HepG2 (cell line): ENCODE data around the gene RPS6KA5. TPM values are rescaled to one million over a fixed set of nuclear protein-coding genes. Genes with fewer than 3 reads are reported as not detected.

ENCODE experiments used
- ATAC-seq: fragments of 200-7000 bp; cut with Tn5 transposase; 3 replicates; pipeline ENCODE4 v1.9.1; 2020; ENCODE audit warnings: mild to moderate bottlenecking, moderate library complexity
- BruUV-seq: library from RNA; stranded (reverse); fragments of 400-500 nt; replicated peaks from 2 replicates; lab custom pipeline; 2021; lab: Mats Ljungman, UMichigan
- CTCF ChIA-PET: fragments of 300-600 bp; formaldehyde crosslinking; extraction: SDS; loops from one replicate; lab custom pipeline; 2021; ENCODE audit warnings: low total read pairs, inconsistent platforms, low intra/inter-chr PET ratio; lab: Yijun Ruan, JAX
- POLR2A ChIA-PET: fragments of 350-600 bp; sonication (Branson Sonifier 250); formaldehyde crosslinking; loops from one replicate; lab custom pipeline; 2020; ENCODE audit warnings: antibody characterized with exemption, inconsistent platforms; lab: Yijun Ruan, JAX
- DNase-seq: peaks from one replicate; pipeline ENCODE4 v3.0.0-alpha.2; 2015; ENCODE audit warnings: low spot score
- FAIRE-seq: peaks from 3 replicates; lab custom pipeline; 2011; peaks lifted over from hg19 to GRCh38; lab: Jason Lieb, UNC
- H2AFZ ChIP-seq: one replicate; pipeline ENCODE4 v1.6.1; 2011; ENCODE audit warnings: low read length, inconsistent platforms
- H3K27ac ChIP-seq: fragments of 300-600 bp; 3 replicates; pipeline ENCODE4 v1.8.0; 2011; ENCODE audit warnings: mixed run types, mild to moderate bottlenecking, mixed read lengths, low read length, inconsistent platforms; ENCODE audit not compliant: insufficient read depth; ENCODE audit errors: extremely low read length
- H3K27me3 ChIP-seq, 2 experiments: fragments of 200-600 bp in 1 of 2; 2 replicates in 1 of 2; 3 replicates in 1 of 2; pipeline versions ENCODE4 v1.6.0 to v1.8.0; 2011; ENCODE audit warnings: low read length in 2 of 2, mild to moderate bottlenecking in 2 of 2, moderate library complexity in 2 of 2, inconsistent platforms in 1 of 2; ENCODE audit not compliant: insufficient read depth in 2 of 2, control insufficient read depth in 1 of 2
- H3K36me3 ChIP-seq, 2 experiments: fragments of 200-600 bp in 1 of 2; replicated peaks in 1 of 2; 2 replicates in 1 of 2; 3 replicates in 1 of 2; pipeline versions ENCODE4 v1.5.1 to v1.8.0; 2011; ENCODE audit warnings: low read length in 2 of 2, inconsistent platforms in 1 of 2; ENCODE audit not compliant: insufficient read depth in 2 of 2, control insufficient read depth in 1 of 2
- H3K4me1 ChIP-seq: 2 replicates; pipeline ENCODE4 v1.5.1; 2012; ENCODE audit warnings: low read length, inconsistent platforms; ENCODE audit not compliant: insufficient read depth
- H3K4me2 ChIP-seq: 2 replicates; pipeline ENCODE4 v1.6.0; 2011; ENCODE audit warnings: low read depth, low read length, inconsistent platforms
- H3K4me3 ChIP-seq, 3 experiments: fragments of 200-600 bp in 1 of 3; sonication (generic), shearing (Covaris generic) in 1 of 3; replicated peaks in 1 of 3; 2 replicates each; pipeline ENCODE4 v1.5.1; 2011 to 2016; ENCODE audit warnings: low read length in 3 of 3, inconsistent platforms in 2 of 3, low read depth in 2 of 3, mild to moderate bottlenecking in 2 of 3, control low read depth in 1 of 3, mixed read lengths in 1 of 3; ENCODE audit not compliant: insufficient read depth in 1 of 3
- H3K79me2 ChIP-seq: one replicate; pipeline ENCODE4 v1.6.1; 2011; ENCODE audit warnings: low read length, inconsistent platforms; ENCODE audit not compliant: insufficient read depth
- H3K9ac ChIP-seq: 2 replicates; pipeline ENCODE4 v1.6.0; 2011; ENCODE audit warnings: mild to moderate bottlenecking, low read depth, low read length, inconsistent platforms; ENCODE audit not compliant: insufficient read depth
- H3K9me3 ChIP-seq: 2 replicates; pipeline ENCODE4 v1.5.1; 2012; ENCODE audit warnings: mild to moderate bottlenecking, low read length
- H4K20me1 ChIP-seq: 2 replicates; pipeline ENCODE4 v1.6.0; 2011; ENCODE audit warnings: inconsistent platforms, mild to moderate bottlenecking, low read length, moderate library complexity; ENCODE audit not compliant: insufficient read depth
- EP300 ChIP-seq, 3 experiments: sonication (generic) in 1 of 3; formaldehyde crosslinking in 1 of 3; IDR thresholded peaks; 2 replicates each; pipeline versions ENCODE4 v1.5.1 to v1.6.1; 2011 to 2020; ENCODE audit warnings: low read depth in 2 of 3, low read length in 2 of 3, borderline replicate concordance in 1 of 3, improper control_type of control experiment in 1 of 3, mild to moderate bottlenecking in 1 of 3, missing genetic modification reagents in 1 of 3, moderate library complexity in 1 of 3
- KLF11 ChIP-seq: IDR thresholded peaks from 2 replicates; pipeline ENCODE4 v1.6.1; 2016; ENCODE audit warnings: missing compliant biosample characterization
- NCOA5 ChIP-seq: sonication (generic); formaldehyde crosslinking; IDR thresholded peaks from 2 replicates; pipeline ENCODE4 v1.4.0; 2020; ENCODE audit warnings: missing genetic modification reagents
- NFAT5 ChIP-seq: sonication (generic); formaldehyde crosslinking; IDR thresholded peaks from 2 replicates; pipeline ENCODE4 v1.4.0; 2020; ENCODE audit warnings: missing genetic modification reagents
- SOX13 ChIP-seq, 3 experiments: fragments of 450-650 bp in 1 of 3; sonication (generic) in 1 of 3; formaldehyde crosslinking in 1 of 3; IDR thresholded peaks in 2 of 3; conservative IDR thresholded peaks in 1 of 3; 2 replicates each; pipeline versions ENCODE4 v1.5.0 to v1.6.1; 2016 to 2020; ENCODE audit warnings: antibody characterized with exemption in 1 of 3, mild to moderate bottlenecking in 1 of 3, missing compliant biosample characterization in 1 of 3, missing genetic modification reagents in 1 of 3, moderate library complexity in 1 of 3
- SOX5 ChIP-seq: IDR thresholded peaks from 2 replicates; pipeline ENCODE4 v1.6.1; 2016; ENCODE audit warnings: borderline replicate concordance
- ZNF17 ChIP-seq: sonication (generic); formaldehyde crosslinking; IDR thresholded peaks from 2 replicates; pipeline ENCODE4 v1.5.0; 2020; ENCODE audit warnings: mild to moderate bottlenecking, missing genetic modification reagents
- ZNF296 ChIP-seq: sonication (generic); formaldehyde crosslinking; conservative IDR thresholded peaks from 2 replicates; pipeline ENCODE4 v1.5.0; 2020; ENCODE audit warnings: mild to moderate bottlenecking, missing genetic modification reagents
- ZNF598 ChIP-seq: sonication (generic); formaldehyde crosslinking; IDR thresholded peaks from 2 replicates; pipeline ENCODE4 v1.5.1; 2020; ENCODE audit warnings: mild to moderate bottlenecking, missing genetic modification reagents, borderline replicate concordance
- ZNF720 ChIP-seq: sonication (generic); formaldehyde crosslinking; IDR thresholded peaks from 2 replicates; pipeline ENCODE4 v1.4.0; 2020; ENCODE audit warnings: missing genetic modification reagents
- ZNF850 ChIP-seq: sonication (generic); formaldehyde crosslinking; conservative IDR thresholded peaks from 2 replicates; pipeline ENCODE4 v1.9.0; 2021; ENCODE audit warnings: mild to moderate bottlenecking, missing genetic modification reagents
- ZSCAN9 ChIP-seq: IDR thresholded peaks from 2 replicates; pipeline ENCODE4 v1.6.1; 2016; ENCODE audit warnings: borderline replicate concordance
- WGBS: methylation state at CpG from one replicate; pipeline ENCODE4 v1.1.6; 2017; ENCODE audit warnings: low lambda C conversion rate; 5-methylcytosine and 5-hydroxymethylcytosine counted together
- in situ Hi-C: cut with HindIII; loops from 2 replicates; pipeline ENCODE4 v1.10.0; 2017; ENCODE audit warnings: low pct_unique_long_range_greater_than_20kb; ENCODE audit not compliant: extremely low pct_ligation_motif_present
- intact Hi-C: fragments of 100-400 bp; cut with micrococcal nuclease; formaldehyde crosslinking; loops from one replicate; pipeline ENCODE4 v1.10.0; 2022; ENCODE audit not compliant: unreplicated experiment
- polyA plus RNA-seq, 8 experiments: library from polyadenylated mRNA; depleted of rRNA in 3 of 8; stranded (reverse) in 7 of 8; unstranded in 1 of 8; fragments of >200 nt; fragmentation: Illumina TruSeq in 4 of 8; extraction: Trizol in 4 of 8; gene quantifications; 2 replicates each; pipeline versions ENCODE4 v1.2.1 to v1.2.3, GENCODE V29; 2011 to 2016; ENCODE audit warnings: low read depth in 4 of 8, missing spikeins in 1 of 8, mixed read lengths in 1 of 8; ENCODE audit not compliant: insufficient read depth in 1 of 8
- total RNA-seq, 5 experiments: library from RNA; depleted of rRNA; stranded (reverse); fragments of >200 nt; fragmentation: Illumina TruSeq; extraction: Trizol; gene quantifications; 2 replicates each; pipeline ENCODE4 v1.2.3, GENCODE V29; 2016; ENCODE audit warnings: low read depth in 1 of 5

Gene RPS6KA5
- total and polyA plus RNA-seq, 2 of the 13 experiments (the other 11 are each of a cell fraction or from before 2014, with no cell fraction given) = 0.50 to 0.58 TPM

GRCh38 chr14:91090743-91091142 is 30.3 kb upstream of the RPS6KA5 start (continued):
- TF ChIP-seq NFAT5 (CRISPR knock-in tag) = no peak
- TF ChIP-seq ZNF17 (CRISPR knock-in tag) = no peak
- TF ChIP-seq SOX5 = no peak

GRCh38 chr14:91089958-91090535 is 29.6 kb upstream of the RPS6KA5 start:
- FAIRE-seq = no peak
- no peaks in the 10 kb centered on the region for H3K36me3 ChIP-seq
- H3K4me2 ChIP-seq = no peak overlapping the region
- no peak overlapping the region for H3K9ac ChIP-seq
- ATAC-seq = no peak
- CTCF ChIA-PET = no interaction called here
- H3K79me2 ChIP-seq = no peaks in the 10 kb centered on the region
- no peak overlapping the region for H2AFZ ChIP-seq
- intact Hi-C loops = no loop called here
- no peak overlapping the region for H3K4me3 ChIP-seq
- no peaks in the 10 kb centered on the region for H3K4me1 ChIP-seq
- H3K27ac ChIP-seq = no peak overlapping the region
- POLR2A ChIA-PET = no interaction called here
- no peak for DNase-seq
- in situ Hi-C loops = no loop called here
- H3K9me3 ChIP-seq = no peaks in the 10 kb centered on the region
- no peaks in the 10 kb centered on the region; a peak in 1 of 5 replicates for H3K27me3 ChIP-seq
- BruUV-seq = no TSS peak
- WGBS = 58% methylated on average over 5 of the region's 7 CpGs
- no peaks in the 10 kb centered on the region for H4K20me1 ChIP-seq
- no peak for TF ChIP-seq ZSCAN9 (CRISPR knock-in tag)
- TF ChIP-seq ZNF850 (CRISPR knock-in tag) = no peak
- TF ChIP-seq EP300 (IDR thresholded peaks at IDR 0.05; ENCODE audit: low read depth in 2 of 2, low read length in 2 of 2) = no peak
- no peak for TF ChIP-seq EP300 (CRISPR knock-in tag; IDR thresholded peaks at IDR 0.05; ENCODE audit: borderline replicate concordance)
- no peak for TF ChIP-seq NCOA5 (CRISPR knock-in tag)
- no peak for TF ChIP-seq ZNF720 (CRISPR knock-in tag)
- no peak for TF ChIP-seq ZNF296 (CRISPR knock-in tag)
- no peak for TF ChIP-seq ZNF598 (CRISPR knock-in tag)
- no peak for TF ChIP-seq KLF11 (CRISPR knock-in tag)
- TF ChIP-seq SOX13 (IDR thresholded peaks at IDR 0.05) = no peak
- TF ChIP-seq SOX13 (CRISPR knock-in tag; conservative IDR thresholded peaks at IDR 0.05 in 1 of 2, IDR thresholded peaks at IDR 0.05 in 1 of 2) = no peak
